GM21447 (cell line): ENCODE results near the gene ARMH1.

ENCODE experiments used
- ATAC-seq: cut with Tn5 transposase; IDR thresholded peaks from one replicate; pipeline ENCODE4 v1.9.1; 2021; ENCODE audit not compliant: unreplicated experiment

Gene ARMH1

GRCh38 chr1:44644806-44645205, 29.7 kb upstream of the ARMH1 start:
- ATAC-seq, result no peak

- ATAC-seq, result no peak
Measured at GRCh38 chr1:44645476-44646244, 28.9 kb upstream of the ARMH1 start.

- no peak for ATAC-seq
Measured at GRCh38 chr1:44646261-44647110, 28.0 kb upstream of the ARMH1 start.

- no peak for ATAC-seq
Measured at GRCh38 chr1:44647896-44648295, 26.6 kb upstream of the ARMH1 start.

GRCh38 chr1:44648529-44649250, 25.8 kb upstream of the ARMH1 start:
- no peak for ATAC-seq

- no peak for ATAC-seq
Measured at GRCh38 chr1:44649788-44650158, 24.7 kb upstream of the ARMH1 start.

GRCh38 chr1:44650159-44650831, 24.2 kb upstream of the ARMH1 start:
- ATAC-seq, result no peak

GRCh38 chr1:44651069-44651468, 23.4 kb upstream of the ARMH1 start:
- ATAC-seq, result no peak

GRCh38 chr1:44652445-44653106, 21.9 kb upstream of the ARMH1 start:
- ATAC-seq, result no peak

GRCh38 chr1:44653107-44653964, 21.2 kb upstream of the ARMH1 start:
- ATAC-seq, result no peak

- ATAC-seq, result no peak
Measured at GRCh38 chr1:44654621-44655187, 19.8 kb upstream of the ARMH1 start.

GRCh38 chr1:44655609-44656008, 18.9 kb upstream of the ARMH1 start:
- ATAC-seq, result no peak

- ATAC-seq, result no peak
Measured at GRCh38 chr1:44659566-44659965, 14.9 kb upstream of the ARMH1 start.

- no peak for ATAC-seq
Measured at GRCh38 chr1:44660176-44660575, 14.3 kb upstream of the ARMH1 start.

GRCh38 chr1:44661781-44662682, 12.5 kb upstream of the ARMH1 start:
- ATAC-seq, result no peak

GRCh38 chr1:44662683-44663030, 11.9 kb upstream of the ARMH1 start:
- ATAC-seq, result no peak

- no peak for ATAC-seq
Measured at GRCh38 chr1:44663417-44663816, 11.1 kb upstream of the ARMH1 start.

GRCh38 chr1:44664730-44665370, 9.7 kb upstream of the ARMH1 start:
- no peak for ATAC-seq
